ENCODE results near the gene CTCF. TPM values are rescaled to one million over a fixed set of nuclear protein-coding genes. Genes with fewer than 3 reads are reported as not detected.
"Not testable (repeated sequence)": the region's sequence is repeated elsewhere in the genome, so short reads cannot be mapped to it uniquely, and the experiment has no call there.

The CTCF gene
- total and polyA plus RNA-seq, 12 donors = 11.9 to 31.0 (median 23.8) TPM

DNA sequence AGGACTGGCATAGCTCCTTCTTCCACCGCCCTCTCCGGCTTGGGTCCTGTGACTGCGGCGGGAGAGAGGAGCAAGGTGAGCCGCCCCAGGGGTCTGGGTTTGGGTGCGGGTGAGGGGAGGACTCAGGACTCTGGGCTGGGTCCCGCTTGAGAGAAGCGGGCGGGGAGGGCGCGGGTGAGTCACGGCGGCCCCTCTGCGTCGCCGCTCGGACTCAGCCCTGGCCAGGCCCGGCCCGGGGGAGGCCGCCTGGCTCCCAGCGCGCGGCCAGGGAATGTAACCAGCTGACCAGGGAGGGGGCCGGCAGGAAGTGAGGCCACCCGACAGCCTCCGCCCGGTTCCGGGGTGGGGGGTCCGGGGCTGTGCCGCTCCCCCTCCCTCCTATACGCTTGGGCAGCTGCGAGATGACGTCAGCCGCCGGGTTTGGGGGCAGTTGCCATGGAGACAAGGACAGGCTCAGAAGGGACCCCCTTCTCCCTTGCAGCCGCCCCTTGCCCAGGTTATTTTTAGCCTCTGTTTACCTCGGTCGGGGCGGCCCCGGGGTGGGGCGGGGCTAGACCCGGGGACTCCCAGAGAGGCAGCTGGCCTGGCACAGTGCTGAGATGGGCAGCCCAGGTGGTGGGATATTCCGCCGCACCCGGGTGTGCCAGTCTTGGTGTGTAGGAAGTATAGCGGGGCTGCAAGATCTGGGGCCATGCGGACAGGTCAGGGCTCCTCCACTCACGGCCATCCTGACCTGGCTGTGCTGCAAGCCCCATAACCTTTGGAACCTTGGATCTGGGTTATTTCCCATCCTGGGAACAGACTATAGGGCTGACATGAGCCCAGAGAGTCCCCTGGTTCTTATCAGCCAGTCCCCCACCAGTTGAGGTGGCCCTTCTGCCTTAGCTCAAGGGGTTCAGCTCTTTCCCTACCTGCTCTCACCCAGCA, 32.0 kb upstream of the CTCF start:
- peak overlapping the region; percentile 77 to 99 (median 95) for H3K4me3 ChIP-seq
- H3K27me3 ChIP-seq = no peaks in the 10 kb centered on the region
- H3K27ac ChIP-seq = peak overlapping the region; percentile 94 to 100 (median 98)
- 2% methylated on average over 43 to 48 of the region's 48 CpGs for WGBS, 2 donors
- intact Hi-C loops (cut with DNase I) = no loop called here
- DNase-seq (peak; percentile 85 to 86), ATAC-seq (peak; percentile 82 to 92 (median 87))
- TF ChIP-seq, protein P1, sequence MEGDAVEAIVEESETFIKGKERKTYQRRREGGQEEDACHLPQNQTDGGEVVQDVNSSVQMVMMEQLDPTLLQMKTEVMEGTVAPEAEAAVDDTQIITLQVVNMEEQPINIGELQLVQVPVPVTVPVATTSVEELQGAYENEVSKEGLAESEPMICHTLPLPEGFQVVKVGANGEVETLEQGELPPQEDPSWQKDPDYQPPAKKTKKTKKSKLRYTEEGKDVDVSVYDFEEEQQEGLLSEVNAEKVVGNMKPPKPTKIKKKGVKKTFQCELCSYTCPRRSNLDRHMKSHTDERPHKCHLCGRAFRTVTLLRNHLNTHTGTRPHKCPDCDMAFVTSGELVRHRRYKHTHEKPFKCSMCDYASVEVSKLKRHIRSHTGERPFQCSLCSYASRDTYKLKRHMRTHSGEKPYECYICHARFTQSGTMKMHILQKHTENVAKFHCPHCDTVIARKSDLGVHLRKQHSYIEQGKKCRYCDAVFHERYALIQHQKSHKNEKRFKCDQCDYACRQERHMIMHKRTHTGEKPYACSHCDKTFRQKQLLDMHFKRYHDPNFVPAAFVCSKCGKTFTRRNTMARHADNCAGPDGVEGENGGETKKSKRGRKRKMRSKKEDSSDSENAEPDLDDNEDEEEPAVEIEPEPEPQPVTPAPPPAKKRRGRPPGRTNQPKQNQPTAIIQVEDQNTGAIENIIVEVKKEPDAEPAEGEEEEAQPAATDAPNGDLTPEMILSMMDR (IDR thresholded peaks at IDR 0.05) = peak in 1 of 9 donors; percentile 9
- no peaks in the 10 kb centered on the region for H3K9me3 ChIP-seq
- peaks cover 0 to 10% (median 0%) of the 10 kb centered on the region in 9 donors for H3K36me3 ChIP-seq
- peaks cover 13 to 86% (median 57%) of the 10 kb centered on the region in 9 donors for H3K4me1 ChIP-seq

DNA sequence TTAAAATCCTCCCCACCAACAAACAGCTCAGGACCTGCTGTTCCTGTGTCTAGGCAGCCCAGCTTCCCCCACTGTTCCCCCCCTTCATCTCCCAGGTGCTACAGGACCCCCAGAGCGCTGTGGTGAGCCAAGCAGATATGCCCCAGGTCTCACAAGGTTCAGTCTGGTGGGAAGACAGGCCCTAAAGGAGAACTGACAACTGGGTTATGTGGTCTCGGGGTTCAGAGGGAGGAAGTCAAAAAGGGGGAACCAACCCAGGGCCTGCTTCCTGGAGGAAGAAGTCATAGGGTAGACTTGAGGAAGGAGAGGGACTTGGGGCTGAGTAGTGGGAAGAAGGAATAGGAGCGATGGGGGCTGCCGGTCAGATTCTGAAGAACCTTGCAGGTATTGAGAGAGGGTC, 31.1 kb upstream of the CTCF start:
- Histone ChIP-seq H3K27me3 (no peaks in the 10 kb centered on the region), H3K36me3 (peaks cover 0 to 12% (median 0%) of the 10 kb centered on the region in 9 donors), H3K4me3 (peak overlapping the region in 6 of 10 donors; percentile 77 to 99 (median 96)), H3K27ac (peak overlapping the region in 9 of 10 donors; percentile 94 to 100 (median 98)), H3K9me3 (no peaks in the 10 kb centered on the region), H3K4me1 (peaks cover 13 to 87% (median 59%) of the 10 kb centered on the region in 9 donors)
- 86% methylated on average over 4 of the region's 4 CpGs for WGBS, 2 donors
- TF ChIP-seq, protein P1 (IDR thresholded peaks at IDR 0.05) = no peak
- ATAC-seq (peak in 1 of 8 donors; percentile 2), DNase-seq (peak in 1 of 2 donors; percentile 45)
- intact Hi-C loops (cut with DNase I) = no loop called here

- intact Hi-C loops (cut with DNase I) = no loop called here
- TF ChIP-seq, protein P1 (IDR thresholded peaks at IDR 0.05) = no peak
- peaks cover 0 to 12% (median 0%) of the 10 kb centered on the region in 9 donors for H3K36me3 ChIP-seq
- no peak for ATAC-seq
- H3K4me1 ChIP-seq = peaks cover 20 to 87% (median 73%) of the 10 kb centered on the region in 9 donors
- H3K9me3 ChIP-seq = no peaks in the 10 kb centered on the region
- no peaks in the 10 kb centered on the region for H3K27me3 ChIP-seq
- no peak for DNase-seq
- no peak overlapping the region for H3K4me3 ChIP-seq
- 51 to 57% methylated on average over 9 of the region's 9 CpGs for whole genome bisulfite sequencing, 2 donors
- peak overlapping the region in 7 of 10 donors; percentile 7 to 99 (median 37) for H3K27ac ChIP-seq
Observed at GRCh38 chr16:67533024-67533560, 29.2 kb upstream of the CTCF start.

DNA sequence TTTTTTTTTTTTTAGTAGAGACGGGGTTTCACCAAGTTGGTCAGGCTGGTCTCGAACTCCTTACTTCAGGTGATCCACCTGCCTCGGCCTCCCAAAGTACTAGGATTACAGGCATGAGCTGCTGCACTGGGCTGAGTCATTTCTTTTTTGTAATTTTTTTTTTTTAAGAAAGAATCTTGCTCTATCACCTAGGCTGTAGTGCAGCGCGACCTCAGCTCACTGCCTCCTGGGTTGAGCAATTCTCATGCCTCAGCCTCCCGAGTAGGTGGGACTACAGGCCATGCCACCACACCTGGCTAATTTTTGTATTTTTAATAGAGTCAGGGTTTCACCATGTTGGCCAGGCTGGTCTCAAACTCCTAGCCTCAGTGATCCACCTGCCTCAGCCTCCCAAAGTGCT, 28.3 kb upstream of the CTCF start:
- Histone ChIP-seq H3K27ac (peak overlapping the region in 3 of 10 donors; percentile 16 to 30 (median 25)), H3K36me3 (peaks cover 0 to 17% (median 2%) of the 10 kb centered on the region in 9 donors), H3K4me1 (peaks cover 24 to 91% (median 78%) of the 10 kb centered on the region in 9 donors)
- H3K9me3 ChIP-seq; H3K27me3 ChIP-seq; intact Hi-C loops (cut with DNase I); ATAC-seq; H3K4me3 ChIP-seq; DNase-seq: not testable (repeated sequence)
- WGBS, 2 donors = 93 to 95% methylated on average over 6 of the region's 6 CpGs
